NAMALWA (cell line): ENCODE data around the gene NLRP11.
A peak's percentile ranks its signal among the peaks of the same experiment; 100 is the strongest.

ENCODE experiments used
- DNase-seq: peaks from one replicate; pipeline ENCODE4 v3.0.0-alpha.2; 2015; ENCODE audit warnings: low spot score

The NLRP11 gene

DNA sequence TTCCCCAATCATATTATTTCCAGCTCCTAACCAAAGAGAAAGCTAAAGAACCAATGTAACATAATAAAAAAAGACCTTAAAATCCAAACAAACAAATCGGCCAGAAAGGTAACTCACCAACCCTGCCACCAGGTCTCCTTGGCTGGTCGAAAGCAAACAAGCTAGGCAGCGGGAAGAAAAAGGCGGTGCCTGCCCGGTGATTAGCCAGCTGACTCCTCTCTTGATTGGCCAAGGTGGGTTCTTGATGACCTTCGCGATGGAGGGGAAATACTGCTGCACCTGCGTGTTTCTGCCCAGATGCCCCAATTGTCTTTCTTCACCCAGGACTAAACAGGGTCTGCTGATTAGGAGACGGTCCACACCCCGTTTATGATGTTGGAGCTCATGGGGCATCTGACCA is at the start of gene NLRP11:
NLRP11 (minus strand) TSS at position 154 of the 400 bp plus-strand sequence. CDS start 13,825 bp downstream, outside the sequence.
- DNase-seq, result no peak

DNA sequence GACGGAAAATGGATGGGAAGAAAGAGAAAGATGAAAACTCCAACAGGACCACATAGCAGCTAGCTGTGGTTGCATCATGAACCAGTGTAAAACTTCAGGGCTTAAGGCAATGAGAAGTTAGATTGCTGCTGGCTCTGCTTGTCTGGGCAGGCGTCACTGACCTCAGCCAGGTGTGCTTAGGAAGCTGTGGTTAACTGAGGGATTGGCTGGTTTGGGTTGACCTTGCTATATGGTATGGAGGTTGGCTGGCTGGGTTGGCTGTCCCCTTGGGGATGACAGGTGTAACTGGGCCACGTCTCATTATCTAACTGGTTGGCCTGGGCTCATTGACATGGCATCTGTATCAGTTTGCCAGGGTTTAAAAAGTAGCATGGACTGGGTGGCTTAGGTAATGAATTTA is 45.4 kb upstream of the NLRP11 start:
- DNase-seq, result no peak

DNA sequence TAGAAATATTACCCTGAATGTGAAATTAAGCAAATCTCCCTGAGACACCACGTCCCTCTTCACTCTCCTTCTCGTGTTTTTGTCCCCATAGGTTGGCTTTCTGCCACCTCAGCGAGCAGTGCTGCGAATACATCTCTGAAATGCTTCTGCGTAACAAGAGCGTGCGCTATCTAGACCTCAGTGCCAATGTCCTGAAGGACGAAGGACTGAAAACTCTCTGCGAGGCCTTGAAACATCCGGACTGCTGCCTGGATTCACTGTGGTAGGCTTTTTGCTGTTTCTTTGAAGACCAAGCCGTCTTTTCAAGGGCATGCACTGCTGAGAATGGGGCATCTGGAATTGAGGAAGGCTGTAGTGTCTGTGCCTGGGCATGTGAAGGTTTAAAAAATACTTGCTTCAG is 38.9 kb upstream of the NLRP11 start:
- no peak for DNase-seq

DNA sequence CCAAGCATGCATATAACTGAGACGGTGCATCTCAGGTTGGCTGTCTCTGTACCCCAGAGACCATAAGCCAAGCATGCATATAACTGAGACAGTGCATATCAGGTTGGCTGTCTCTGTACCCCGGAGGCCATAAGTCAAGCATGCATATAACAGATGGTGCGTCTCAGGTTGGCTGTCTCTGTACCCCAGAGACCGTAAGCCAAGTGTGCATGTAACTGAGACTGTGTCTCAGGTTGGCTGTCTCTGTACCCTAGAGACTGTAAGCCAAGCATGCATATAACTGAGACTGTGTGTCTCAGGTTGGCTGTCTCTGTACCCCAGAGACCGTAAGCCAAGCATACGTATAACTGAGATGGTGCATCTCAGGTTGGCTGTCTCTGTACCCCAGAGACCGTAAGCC is 35.3 kb upstream of the NLRP11 start:
- DNase-seq, result no peak

DNA sequence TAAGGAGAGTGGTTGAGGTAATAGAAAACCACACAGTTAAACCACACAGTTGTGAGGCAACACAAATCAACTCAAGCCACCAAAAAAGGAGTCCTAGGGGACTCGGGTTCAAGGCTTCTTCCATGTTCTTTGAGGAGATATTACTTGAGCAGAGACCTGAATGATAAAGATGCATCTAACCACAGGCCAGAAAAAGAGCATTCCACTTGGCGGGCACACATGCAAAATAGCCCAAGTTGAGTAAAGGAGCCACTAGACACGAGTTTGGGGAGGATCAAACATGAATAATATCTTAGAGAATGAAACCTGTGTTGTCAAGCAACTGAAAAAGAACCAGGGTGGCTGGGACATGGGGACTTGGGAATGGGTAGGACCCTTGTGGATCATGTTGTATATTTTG is 34.7 kb upstream of the NLRP11 start:
- no peak for DNase-seq

DNA sequence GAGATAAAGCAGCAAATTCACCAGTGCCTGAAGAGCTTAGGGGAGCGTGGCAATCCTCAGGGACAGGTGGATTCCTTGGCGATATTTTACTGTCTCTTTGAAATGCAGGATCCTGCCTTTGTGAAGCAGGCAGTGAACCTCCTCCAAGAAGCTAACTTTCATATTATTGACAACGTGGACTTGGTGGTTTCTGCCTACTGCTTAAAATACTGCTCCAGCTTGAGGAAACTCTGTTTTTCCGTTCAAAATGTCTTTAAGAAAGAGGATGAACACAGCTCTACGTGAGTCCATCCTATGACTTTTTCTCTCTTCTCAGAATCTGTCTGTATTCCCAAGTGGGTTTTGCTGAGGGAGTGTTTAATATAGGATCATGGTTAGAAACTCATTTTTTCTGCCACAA is 27.2 kb upstream of the NLRP11 start:
- DNase-seq, result no peak

DNA sequence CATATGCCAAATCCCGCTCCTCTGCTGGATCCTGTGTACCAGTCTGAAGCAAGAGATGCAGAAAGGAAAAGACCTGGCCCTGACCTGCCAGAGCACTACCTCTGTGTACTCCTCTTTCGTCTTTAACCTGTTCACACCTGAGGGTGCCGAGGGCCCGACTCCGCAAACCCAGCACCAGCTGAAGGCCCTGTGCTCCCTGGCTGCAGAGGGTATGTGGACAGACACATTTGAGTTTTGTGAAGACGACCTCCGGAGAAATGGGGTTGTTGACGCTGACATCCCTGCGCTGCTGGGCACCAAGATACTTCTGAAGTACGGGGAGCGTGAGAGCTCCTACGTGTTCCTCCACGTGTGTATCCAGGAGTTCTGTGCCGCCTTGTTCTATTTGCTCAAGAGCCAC is 26.6 kb upstream of the NLRP11 start:
- no peak for DNase-seq

DNA sequence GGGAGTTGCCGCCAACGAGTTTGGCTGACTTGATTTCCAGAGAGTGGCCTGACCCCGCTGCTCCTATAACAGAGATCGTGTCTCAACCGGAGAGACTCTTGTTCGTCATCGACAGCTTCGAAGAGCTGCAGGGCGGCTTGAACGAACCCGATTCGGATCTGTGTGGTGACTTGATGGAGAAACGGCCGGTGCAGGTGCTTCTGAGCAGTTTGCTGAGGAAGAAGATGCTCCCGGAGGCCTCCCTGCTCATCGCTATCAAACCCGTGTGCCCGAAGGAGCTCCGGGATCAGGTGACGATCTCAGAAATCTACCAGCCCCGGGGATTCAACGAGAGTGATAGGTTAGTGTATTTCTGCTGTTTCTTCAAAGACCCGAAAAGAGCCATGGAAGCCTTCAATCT is 26.2 kb upstream of the NLRP11 start:
- DNase-seq, result no peak

DNA sequence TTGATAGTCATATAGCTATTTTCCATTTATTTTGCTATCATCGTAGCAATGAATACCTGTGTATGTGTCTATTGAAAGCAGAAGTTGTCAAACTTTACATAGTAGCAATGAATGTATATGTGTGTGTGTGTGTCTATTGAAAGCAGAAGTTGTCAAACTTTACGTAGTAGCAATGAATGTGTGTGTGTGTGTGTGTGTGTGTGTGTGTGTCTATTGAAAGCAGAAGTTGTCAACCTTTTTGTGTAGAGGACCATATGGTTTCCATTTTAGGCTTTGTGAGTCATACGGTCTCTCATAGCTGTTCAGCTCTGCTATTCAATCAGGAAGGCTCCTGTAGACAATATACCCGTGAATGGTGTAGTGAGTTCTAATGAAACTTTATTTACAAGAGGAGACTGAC is 25.4 kb upstream of the NLRP11 start:
- peak; percentile 17 for DNase-seq

DNA sequence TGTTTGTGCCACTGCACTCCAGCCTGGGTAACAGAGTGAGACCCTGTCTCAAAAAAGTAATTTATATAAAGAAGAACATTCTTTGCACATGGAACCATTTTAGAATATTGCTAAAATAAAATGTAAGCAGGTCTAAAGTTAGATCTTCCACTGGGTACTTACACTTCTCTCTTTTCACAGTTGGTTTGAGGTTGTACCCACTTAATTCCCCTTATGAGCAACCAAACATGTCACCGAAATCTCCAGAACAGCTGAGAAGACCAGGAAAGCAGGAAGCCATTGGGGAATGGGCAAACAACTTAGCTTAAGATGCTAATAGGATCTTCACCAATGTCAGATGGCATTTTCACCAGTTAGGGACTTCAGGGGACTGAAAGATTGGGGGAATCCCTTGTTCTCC is 23.4 kb upstream of the NLRP11 start:
- no peak for DNase-seq

DNA sequence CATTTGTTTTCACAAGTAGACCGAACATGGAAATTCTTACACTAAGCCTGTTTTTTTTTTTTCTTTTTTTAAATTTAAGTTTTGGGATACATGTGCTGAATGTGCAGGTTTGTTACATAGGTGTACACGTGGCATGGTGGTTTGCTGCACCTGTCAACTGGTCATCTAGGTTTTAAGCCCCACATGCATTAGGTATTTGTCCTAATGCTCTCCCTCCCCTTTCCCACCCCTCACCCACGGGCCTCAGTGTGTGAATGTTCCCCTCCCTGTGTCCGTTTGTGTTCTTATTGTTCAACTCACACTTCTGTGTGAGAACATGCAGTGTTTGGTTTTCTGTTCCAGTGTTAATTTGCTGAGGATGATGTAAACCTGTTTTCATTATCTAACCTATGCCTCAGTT is 7.1 kb upstream of the NLRP11 start:
- no peak for DNase-seq

DNA sequence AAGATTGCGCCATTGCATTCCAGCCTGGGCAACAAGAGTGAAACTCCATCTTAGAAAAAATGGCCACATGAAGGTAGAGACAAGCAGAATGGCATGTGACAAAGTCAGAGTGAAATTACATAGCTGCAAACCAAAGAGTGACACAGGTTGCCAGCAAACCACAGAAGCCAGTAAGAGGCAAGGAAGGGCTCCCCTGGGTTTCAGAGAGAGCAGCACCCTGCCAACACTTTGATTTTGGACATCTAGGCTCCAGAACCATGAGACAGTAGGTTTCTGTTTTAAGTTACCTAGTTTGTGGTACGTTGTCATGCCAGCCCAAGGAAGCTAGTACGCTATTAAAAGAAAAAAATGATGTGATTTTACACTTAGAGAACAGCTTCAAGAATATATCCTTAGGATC is 6.5 kb upstream of the NLRP11 start:
- DNase-seq, result no peak

DNA sequence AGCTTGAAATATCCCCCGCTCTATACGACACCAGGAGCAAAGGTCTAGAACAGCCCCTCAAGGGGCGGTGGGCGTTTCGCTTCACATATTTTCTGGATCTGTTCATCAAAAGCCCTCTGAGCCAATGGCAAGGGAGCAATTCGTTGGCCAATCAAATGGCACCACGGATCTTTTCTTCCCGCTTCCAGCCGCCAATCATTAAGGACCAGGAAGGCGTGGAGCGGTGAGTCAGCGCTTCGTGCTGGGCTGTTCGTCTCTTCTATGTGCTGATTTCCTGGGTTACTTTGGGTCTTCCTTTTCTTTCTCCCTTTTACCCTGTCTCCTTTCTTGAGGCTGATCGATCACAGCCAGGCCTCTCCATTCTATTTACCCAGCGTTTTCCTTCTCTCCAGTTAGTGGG is 4.5 kb upstream of the NLRP11 start, which contains the start of gene NLRP4:
NLRP4 (plus strand) TSS at position 201 of the 400 bp plus-strand sequence. CDS start 15,541 bp downstream, outside the sequence.
- DNase-seq, result no peak

DNA sequence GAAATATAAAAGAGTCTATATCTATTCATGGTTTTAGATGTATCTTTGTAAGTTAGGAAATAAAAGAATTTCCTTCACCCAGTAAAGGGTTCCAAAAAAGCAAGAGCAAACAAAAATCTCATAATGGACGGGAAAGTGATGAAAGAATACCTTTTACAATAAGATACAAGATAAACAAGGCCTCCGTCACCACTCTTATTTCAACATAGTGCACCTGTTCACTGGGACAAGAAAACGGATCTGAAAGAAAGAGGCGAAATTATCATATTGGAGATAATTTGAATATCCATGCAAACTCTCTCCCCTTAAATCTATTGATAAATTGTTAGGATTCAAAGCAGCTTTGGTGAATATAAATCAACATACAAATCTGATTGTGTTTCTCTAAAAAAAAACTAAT is 877 bp upstream of the NLRP11 start:
- DNase-seq, result no peak

DNA sequence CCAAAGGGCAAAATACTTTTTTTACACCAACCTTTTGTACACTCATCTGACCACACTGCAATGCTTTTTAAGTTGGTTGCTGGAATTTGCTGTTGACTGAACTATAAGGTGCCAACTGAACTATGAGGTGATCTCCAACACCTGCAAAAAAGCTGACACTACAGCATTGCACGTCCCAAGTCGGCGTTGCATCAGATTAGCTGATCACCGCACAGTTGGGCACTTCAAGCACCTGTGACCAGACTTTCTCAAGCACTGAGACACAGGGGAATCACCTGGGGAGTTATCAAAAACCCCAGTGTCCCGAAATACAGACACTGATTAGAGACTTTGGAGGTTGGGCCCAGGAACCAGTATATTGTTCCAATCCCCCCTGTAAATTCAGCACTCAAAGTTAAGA is 1.1 kb downstream of the NLRP11 start:
- DNase-seq, result no peak

DNA sequence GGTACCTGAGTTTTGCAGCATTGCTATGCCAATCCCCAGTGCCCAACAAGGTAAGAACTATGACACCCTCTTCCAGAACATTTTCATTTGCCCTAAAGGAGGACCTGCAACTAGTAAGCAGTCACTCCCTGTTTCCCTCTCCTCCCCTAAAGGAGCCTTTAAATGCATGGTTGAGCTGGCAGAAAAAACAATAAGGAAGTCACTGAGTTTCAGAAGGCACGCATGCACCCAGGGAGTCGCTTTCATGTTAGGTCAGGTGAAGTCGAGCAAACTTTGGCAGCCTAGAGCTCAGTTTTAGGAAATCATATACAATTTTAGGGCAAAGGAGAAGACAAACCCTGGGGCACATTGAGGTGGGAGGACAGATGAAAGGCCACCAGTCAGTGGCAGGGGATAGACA is 11.8 kb downstream of the NLRP11 start:
- no peak for DNase-seq

DNA sequence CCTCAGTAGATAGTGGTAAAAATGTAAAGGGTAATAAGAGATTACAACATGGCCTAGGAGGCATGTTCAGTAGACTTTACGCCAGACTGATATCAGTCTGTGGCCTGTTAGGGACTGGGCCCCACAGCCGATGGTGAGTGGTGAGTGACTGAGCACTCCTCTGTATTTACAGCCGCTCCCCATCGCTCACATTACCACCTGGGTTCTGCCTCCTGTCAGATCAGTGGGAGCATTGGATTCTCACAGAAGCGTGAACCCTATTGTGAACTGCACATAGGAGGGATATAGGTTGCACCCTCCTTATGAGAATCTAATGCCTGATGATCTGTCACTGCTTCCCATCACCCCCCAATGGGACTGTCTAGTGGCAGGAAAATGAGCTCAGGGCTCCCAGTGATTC is 17.9 kb downstream of the NLRP11 start:
- DNase-seq, result no peak

DNA sequence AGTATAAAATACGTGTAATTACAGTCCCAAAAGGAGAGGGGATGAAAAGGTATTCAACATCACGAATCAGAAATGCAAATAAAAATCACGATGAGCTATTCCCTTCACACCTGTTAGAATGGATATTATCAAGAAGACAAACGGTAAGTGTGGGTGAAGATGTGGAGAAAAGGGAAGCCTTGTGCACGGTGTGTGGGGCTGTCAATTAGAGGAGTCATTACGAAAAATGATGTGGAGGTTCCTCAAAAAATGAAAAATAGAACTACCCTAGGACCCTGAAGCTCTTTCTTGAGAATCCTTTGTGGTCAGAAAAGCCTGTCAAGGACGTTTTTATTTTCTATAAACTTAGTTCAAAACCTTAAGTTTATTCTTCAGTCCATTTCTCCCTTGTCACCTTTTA is 19.4 kb downstream of the NLRP11 start:
- DNase-seq, result no peak

DNA sequence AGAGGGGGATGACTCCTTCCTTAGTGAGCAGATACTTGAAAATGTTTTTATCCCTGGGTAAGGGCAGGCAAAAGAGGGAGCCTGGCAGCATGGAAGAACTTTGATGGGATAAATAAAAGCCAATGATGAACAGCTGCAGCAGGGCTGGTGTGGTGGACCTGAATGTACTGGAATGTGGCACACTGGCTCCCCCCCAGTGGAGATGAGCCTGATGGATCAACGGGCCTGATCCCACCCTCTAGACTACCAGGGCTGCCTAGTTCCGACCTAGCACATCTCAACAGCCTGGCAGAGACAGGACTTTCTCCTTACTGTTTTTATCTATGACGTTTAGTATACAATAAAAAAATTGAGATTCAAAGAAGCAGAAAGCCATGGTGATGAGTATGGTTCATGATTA is 20.5 kb downstream of the NLRP11 start:
- DNase-seq, result no peak

DNA sequence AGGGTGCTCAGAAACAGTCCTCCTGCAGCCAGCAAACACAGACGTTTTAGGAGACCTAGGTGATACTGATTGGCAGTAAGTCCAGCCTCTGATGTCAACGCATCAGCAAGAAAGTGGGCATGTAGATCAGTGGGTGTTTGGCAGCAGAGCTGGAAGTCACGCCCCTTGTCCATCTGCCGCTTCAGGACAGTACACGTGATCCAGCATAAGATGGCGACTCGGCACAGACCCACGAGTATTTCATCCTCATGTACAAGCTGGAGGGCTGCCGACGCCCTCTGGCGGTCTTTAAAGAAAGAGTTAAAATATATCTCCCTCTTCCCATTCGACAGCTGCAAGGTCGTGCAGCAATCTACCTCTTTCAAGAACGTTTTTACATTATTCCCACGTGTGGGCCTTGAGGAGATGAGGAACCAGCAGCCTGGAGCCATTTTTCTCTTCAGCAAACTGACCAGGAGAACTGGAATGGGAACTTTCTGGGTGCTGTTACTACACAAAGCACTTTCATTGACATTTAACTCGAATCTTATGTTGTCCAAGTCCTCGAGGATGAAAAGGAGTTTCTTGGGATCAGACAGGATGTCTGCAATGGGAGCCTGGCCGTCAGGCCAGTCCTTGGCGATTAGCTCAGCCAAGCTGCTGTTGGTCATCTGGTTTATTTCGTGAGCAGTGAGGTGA is 22.3 kb downstream of the NLRP11 start:
- DNase-seq, result peak; percentile 93

DNA sequence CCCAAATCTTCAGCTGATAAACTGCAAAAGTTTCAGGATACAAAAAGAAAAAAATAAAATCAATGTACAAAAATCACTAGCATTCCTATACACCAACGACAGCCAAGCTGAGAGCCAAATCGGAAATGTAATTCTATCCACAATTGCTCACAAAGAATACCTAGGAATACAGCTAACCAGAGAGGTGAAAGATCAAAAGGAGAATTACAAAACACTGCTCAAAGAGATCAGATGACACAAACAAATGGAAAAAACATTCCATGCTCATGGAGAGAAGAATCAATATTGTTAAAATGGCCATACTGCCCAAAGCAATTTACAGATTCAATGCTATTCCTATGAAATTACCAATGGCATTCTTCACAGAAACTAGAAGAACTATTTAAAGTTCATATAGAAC is 29.5 kb downstream of the NLRP11 start:
- no peak for DNase-seq

DNA sequence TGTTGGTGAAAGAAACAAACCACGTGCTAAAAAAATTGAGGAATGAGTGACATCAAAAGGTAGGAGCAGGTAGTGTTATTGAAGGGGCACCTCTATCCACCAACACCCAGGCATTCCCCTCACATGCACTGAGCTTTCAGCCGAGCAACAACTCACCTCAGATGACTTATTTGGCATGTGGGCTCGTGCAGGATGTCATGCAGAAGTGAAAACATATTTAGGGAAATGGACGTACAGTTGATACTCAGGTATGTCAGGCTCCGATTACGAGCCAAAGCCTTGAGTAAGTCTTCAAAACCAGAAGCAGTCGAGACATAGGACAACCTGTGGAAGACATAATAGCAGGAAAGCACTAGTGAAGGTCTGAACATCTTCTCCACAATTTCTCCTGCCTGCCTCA is 30.4 kb downstream of the NLRP11 start:
- DNase-seq, result no peak

DNA sequence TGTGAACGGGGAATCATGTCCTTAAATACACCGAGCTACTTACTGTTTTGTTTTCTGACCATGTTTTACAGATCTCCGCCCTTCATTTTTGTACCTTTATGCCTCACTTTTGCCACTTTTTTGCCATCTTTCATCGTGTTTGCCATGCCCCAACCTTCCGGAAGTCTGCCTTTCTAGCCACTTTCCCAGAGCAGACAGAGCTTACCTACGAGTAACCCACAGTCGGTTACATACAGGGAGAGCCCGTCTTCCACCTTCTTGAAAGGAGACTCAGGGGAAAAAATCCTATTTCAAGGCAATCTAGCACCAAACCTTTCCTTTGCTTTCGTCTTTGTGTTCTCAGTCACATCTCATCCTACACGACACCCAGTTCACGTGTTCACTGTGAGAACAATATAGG is 36.8 kb downstream of the NLRP11 start:
- no peak for DNase-seq

DNA sequence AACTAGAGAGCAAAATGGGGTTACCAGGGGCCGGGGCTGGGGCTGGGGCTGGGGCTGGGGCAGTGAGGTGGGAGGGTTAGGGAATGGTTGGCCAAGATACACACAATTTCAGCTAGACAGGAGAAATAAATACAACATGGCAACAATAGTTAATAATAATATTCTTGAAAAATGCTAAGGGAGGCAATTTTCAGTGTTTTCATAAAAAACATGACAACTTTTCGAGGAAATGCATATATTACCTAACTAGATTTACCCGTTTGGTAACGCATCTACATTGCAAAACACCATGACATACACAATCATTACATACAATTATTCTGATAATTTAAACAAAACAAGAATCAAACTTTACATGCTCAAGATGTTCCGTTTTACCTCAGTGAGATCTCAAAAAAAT is 50.7 kb downstream of the NLRP11 start:
- DNase-seq, result no peak

DNA sequence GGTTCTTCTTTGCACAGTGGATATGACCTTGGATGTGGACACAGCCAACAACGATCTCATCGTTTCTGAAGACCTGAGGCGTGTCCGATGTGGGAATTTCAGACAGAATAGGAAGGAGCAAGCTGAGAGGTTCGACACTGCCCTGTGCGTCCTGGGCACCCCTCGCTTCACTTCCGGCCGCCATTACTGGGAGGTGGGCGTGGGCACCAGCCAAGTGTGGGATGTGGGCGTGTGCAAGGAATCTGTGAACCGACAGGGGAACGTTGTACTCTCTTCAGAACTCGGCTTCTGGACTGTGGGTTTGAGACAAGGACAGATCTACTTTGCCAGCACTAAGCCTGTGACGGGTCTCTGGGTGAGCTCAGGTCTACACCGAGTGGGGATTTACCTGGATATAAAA is 53.5 kb downstream of the NLRP11 start:
- DNase-seq, result no peak
